Measurements from ENCODE around the gene SEMA6C.

The SEMA6C gene

DNA sequence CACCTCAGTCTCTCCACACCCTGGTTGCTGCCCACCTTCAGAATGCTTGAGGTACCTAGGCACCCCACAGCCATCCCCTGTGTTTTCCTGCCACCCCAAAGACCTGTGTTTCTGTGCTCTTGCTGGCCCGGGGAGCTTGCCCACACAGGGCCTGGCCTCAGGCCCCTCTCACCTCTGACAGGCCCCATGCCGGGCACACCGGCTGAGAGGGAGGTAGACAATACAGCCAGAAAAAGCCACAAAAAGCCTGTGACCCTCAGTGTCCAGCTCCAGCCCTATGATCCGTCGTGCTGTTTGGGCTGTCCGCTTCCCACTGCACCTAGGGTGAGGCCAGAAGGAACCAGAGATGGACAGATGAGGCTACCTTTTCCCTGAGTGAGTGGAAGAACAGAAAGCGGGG, 11.4 kb downstream of the SEMA6C start:
- H3K4me3 ChIP-seq (ENCODE audit: low read length), result no peak overlapping the region
- no peak for DNase-seq (ENCODE audit: low read depth)
- TF ChIP-seq, protein P1, sequence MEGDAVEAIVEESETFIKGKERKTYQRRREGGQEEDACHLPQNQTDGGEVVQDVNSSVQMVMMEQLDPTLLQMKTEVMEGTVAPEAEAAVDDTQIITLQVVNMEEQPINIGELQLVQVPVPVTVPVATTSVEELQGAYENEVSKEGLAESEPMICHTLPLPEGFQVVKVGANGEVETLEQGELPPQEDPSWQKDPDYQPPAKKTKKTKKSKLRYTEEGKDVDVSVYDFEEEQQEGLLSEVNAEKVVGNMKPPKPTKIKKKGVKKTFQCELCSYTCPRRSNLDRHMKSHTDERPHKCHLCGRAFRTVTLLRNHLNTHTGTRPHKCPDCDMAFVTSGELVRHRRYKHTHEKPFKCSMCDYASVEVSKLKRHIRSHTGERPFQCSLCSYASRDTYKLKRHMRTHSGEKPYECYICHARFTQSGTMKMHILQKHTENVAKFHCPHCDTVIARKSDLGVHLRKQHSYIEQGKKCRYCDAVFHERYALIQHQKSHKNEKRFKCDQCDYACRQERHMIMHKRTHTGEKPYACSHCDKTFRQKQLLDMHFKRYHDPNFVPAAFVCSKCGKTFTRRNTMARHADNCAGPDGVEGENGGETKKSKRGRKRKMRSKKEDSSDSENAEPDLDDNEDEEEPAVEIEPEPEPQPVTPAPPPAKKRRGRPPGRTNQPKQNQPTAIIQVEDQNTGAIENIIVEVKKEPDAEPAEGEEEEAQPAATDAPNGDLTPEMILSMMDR (IDR thresholded peaks at IDR 0.05; ENCODE audit: insufficient read depth, low read depth, low read length, missing control alignments), result no peak

- DNase-seq (ENCODE audit: low read depth), result no peak
- no peak overlapping the region for H3K4me3 ChIP-seq (ENCODE audit: low read length)
- TF ChIP-seq, protein P1 (IDR thresholded peaks at IDR 0.05; ENCODE audit: insufficient read depth, low read depth, low read length, missing control alignments), result no peak
Observed at GRCh38 chr1:151134396-151134795, 12.0 kb downstream of the SEMA6C start.

DNA sequence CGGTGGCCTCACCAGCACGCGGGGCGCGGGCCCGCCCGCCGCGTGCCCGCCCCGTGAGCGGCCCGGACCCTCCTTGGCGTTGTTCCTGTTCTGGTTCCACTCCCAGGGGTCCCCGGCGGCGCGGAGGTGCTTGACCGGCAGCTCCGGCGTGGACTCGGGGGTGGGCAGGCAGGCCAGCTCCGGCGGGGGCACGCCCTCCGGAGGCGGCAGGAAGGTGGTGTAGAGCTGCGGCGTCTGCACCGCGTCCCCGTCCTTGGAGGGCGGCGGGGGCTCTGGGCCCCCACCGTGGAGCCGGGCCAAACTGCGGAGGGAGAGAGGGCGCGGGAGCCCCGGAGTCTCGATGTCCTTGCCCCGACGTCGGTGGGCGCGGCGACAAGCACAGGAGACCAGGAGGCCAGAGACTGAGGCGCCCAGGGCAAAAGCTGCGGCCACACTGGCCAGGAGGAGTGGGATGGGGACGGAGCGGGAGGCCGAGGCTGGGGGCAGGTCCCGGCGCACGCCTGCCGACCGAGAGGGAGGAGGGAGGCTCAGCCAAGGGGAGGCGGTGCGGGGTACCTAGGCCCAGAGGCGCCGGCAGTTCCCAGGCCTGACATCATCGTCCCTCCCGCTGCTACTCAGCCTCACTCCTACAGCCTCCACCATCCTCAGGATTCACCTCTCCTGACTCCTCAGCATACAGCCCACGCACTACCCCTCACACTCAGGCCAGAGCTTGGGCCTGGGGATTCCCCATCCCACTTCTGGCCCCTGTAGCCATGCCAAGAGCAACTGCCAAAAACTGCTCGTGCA, 13.2 kb downstream of the SEMA6C start:
- H3K4me3 ChIP-seq (ENCODE audit: low read length), result no peak overlapping the region
- no peak for DNase-seq (ENCODE audit: low read depth)
- TF ChIP-seq, protein P1 (IDR thresholded peaks at IDR 0.05; ENCODE audit: insufficient read depth, low read depth, low read length, missing control alignments), result no peak

- TF ChIP-seq, protein P1 (IDR thresholded peaks at IDR 0.05; ENCODE audit: insufficient read depth, low read depth, low read length, missing control alignments), result no peak
- DNase-seq (ENCODE audit: low read depth), result no peak
Observed at GRCh38 chr1:151132335-151133017, 14.0 kb downstream of the SEMA6C start.

DNA sequence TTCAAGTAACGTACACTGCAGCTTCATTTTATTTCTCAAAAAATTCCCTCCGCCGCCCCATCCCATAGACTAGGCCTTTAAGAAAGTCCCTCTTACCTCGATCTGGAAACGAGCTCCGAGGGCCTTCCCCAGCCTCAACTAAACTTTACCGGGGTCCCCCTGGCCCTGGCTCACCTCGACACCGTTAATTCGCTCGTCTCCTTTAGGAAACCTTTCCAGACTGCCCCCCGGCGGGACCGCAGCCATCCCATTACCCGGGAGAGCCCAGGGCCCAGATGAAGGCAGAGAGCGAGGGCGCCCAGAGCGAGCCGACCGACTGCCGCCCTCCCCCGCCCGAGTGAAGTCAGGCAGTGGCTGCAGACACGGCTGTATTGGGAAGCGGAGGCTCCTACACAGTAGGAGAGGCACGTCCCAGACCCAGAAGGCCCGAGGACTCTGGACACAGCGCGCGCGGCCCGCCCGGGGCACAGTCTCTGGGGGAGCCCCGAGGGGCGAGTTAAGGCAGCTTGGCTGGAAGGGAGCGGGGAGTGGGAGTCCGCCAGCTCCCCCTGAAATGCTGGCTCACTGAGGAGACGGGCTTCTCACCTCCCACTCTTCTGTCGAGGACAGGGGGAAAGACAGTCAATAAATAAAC, 14.6 kb downstream of the SEMA6C start:
- DNase-seq (ENCODE audit: low read depth), result peak; percentile 20
- H3K4me3 ChIP-seq (ENCODE audit: low read length), result peak overlapping the region; percentile 49
- TF ChIP-seq, protein P1 (IDR thresholded peaks at IDR 0.05; ENCODE audit: insufficient read depth, low read depth, low read length, missing control alignments), result no peak

More at GRCh38 chr1:151132335-151133017, 14.0 kb downstream of the SEMA6C start:
- H3K4me3 ChIP-seq (ENCODE audit: low read length), result no peak overlapping the region

DNA sequence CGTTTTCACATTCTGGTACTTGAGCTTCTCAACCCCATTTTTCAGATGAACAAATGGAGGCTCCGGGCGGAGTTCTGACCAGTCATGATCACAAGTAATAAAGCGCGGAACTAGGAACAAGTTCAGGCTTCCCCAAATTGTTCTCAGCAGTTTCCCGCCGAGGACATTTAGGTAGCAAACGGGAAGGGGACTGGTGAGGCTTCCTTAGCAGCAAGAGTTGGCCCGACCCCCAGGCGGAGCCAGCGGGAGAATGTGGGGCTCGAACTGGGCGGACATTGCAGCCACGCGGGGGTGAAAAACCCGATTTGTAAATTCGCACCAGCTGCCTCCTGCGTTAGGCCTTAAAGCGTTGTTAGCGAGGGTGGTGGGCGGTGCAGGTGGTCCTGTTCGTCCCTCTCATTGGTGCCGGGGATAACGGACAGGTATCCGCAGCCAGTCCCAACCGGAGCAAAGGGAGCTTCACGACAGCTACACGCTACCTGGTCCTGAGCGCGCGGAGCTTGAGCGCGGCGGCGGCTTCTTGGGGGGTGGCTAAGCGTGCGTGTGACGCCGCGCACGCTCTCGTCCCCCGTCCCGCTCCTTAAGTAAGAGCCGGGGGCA, 15.3 kb downstream of the SEMA6C start:
- H3K4me3 ChIP-seq (ENCODE audit: low read length), result peak overlapping the region; percentile 49
- TF ChIP-seq, protein P1 (IDR thresholded peaks at IDR 0.05; ENCODE audit: insufficient read depth, low read depth, low read length, missing control alignments), result no peak
- peak; percentile 95 for DNase-seq (ENCODE audit: low read depth)
